Gastrocnemius medialis (tissue), 4 donors: ENCODE data around the gene ZBTB17. TPM values are rescaled to one million over a fixed set of nuclear protein-coding genes. Genes with fewer than 3 reads are reported as not detected.

Experiments used
- ATAC-seq, 2 donors: fragments of 150-250 bp; one replicate each; pipeline ENCODE4 v1.9.1; 2016
- DNase-seq, 2 donors: peaks; one replicate each; pipeline ENCODE4 v3.0.0-alpha.2; 2019
- H3K27ac ChIP-seq, 4 donors: fragments of 200-600 bp; sonication (generic); 1 replicate in 1 of 4; 2 replicates in 3 of 4; pipeline ENCODE4 v1.5.1; 2016 to 2018; ENCODE audit warnings: mild to moderate bottlenecking in 2 of 4, moderate library complexity in 1 of 4
- H3K27me3 ChIP-seq, 3 donors: fragments of 200-600 bp; sonication (generic) in 2 of 3; 1 replicate in 1 of 3; 2 replicates in 2 of 3; pipeline versions ENCODE4 v1.5.1 to v1.6.0; 2016 to 2019; ENCODE audit warnings: mild to moderate bottlenecking in 1 of 3, moderate library complexity in 1 of 3
- H3K36me3 ChIP-seq, 2 donors: fragments of 200-600 bp; sonication (generic) in 1 of 2; one replicate each; pipeline ENCODE4 v1.5.1; 2017 to 2018
- H3K4me1 ChIP-seq, 2 donors: fragments of 200-600 bp; sonication (generic) in 1 of 2; one replicate each; pipeline ENCODE4 v1.5.1; 2016 to 2017; ENCODE audit warnings: mild to moderate bottlenecking in 2 of 2
- H3K4me3 ChIP-seq, 4 donors: fragments of 200-600 bp; sonication (generic) in 3 of 4; 1 replicate in 1 of 4; 2 replicates in 3 of 4; pipeline ENCODE4 v1.5.1; 2016 to 2019; ENCODE audit warnings: mild to moderate bottlenecking in 2 of 4
- H3K9me3 ChIP-seq, 3 donors: fragments of 200-600 bp; sonication (generic) in 2 of 3; 1 replicate in 1 of 3; 2 replicates in 2 of 3; pipeline ENCODE4 v1.5.1; 2016 to 2019
- POLR2A ChIP-seq, 2 donors: fragments of 450-650 bp; IDR thresholded peaks; one replicate each; pipeline ENCODE4 v1.6.1; 2017; ENCODE audit warnings: antibody characterized with exemption in 2 of 2, mild to moderate bottlenecking in 2 of 2, moderate library complexity in 2 of 2
- in situ Hi-C, 4 donors: fragments of 200-750 bp; cut with MboI; loops; one replicate each; pipeline versions ENCODE4 v1.15.0 to v1.8.0; 2017; ENCODE audit warnings: low sequenced_read_pairs in 4 of 4
- intact Hi-C: fragments of 100-400 bp; cut with DNase I; formaldehyde crosslinking; loops from one replicate; pipeline ENCODE4 v1.15.1; 2023; ENCODE audit warnings: low total_unique reads
- total RNA-seq, 4 donors: library from RNA; depleted of rRNA; stranded (reverse); fragments of >200 nt; gene quantifications; one replicate each; pipeline versions ENCODE4 v1.1.0 to v1.2.3, GENCODE V29; 2016
- TF ChIP-seq, protein P1 (sequence below), 5 experiments: fragments of 450-650 bp in 3 of 5; fragments of 200-600 bp in 2 of 5; sonication (generic) in 2 of 5; IDR thresholded peaks in 4 of 5; conservative IDR thresholded peaks in 1 of 5; 1 replicate in 4 of 5; 2 replicates in 1 of 5; pipeline ENCODE4 v1.5.1; 2016 to 2019; ENCODE audit warnings: antibody characterized with exemption in 5 of 5, mild to moderate bottlenecking in 3 of 5, moderate library complexity in 3 of 5

ZBTB17 gene
- total RNA-seq, 4 donors from 2014 or later = 25.9 to 44.1 (median 31.5) TPM

DNA sequence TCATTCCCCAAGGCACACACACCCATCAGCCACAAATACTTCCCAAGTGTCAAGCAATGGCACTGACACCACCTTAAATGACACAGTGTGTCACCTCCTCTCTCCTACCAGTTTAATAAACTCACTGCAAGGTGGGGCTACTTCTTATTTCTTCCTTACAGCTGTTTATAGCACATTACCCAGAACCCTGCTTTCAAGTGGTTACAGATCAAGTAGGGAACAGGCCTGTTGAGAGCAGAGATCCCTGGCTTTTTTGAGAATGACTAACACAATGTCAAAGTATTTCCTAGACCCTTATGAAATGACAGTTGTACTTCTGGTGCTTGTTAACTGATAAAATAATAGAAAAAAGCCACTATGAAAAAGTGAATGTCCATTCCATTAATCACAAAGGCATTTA lies 19.8 kb downstream of the ZBTB17 start:
- H3K4me3 ChIP-seq = no peak overlapping the region
- in situ Hi-C loops (loop anchor here in 1 of 4 donors (25.0 kb wide), 1 partner anchor 144 kb away; the partner anchor contains the start of gene UQCRHL), intact Hi-C loops (no loop called here)
- TF ChIP-seq POLR2A (IDR thresholded peaks at IDR 0.05) = no peak
- TF ChIP-seq, protein P1, sequence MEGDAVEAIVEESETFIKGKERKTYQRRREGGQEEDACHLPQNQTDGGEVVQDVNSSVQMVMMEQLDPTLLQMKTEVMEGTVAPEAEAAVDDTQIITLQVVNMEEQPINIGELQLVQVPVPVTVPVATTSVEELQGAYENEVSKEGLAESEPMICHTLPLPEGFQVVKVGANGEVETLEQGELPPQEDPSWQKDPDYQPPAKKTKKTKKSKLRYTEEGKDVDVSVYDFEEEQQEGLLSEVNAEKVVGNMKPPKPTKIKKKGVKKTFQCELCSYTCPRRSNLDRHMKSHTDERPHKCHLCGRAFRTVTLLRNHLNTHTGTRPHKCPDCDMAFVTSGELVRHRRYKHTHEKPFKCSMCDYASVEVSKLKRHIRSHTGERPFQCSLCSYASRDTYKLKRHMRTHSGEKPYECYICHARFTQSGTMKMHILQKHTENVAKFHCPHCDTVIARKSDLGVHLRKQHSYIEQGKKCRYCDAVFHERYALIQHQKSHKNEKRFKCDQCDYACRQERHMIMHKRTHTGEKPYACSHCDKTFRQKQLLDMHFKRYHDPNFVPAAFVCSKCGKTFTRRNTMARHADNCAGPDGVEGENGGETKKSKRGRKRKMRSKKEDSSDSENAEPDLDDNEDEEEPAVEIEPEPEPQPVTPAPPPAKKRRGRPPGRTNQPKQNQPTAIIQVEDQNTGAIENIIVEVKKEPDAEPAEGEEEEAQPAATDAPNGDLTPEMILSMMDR (IDR thresholded peaks at IDR 0.05 in 4 of 5, conservative IDR thresholded peaks at IDR 0.05 in 1 of 5) = no peak
- no peaks in the 10 kb centered on the region for H3K9me3 ChIP-seq
- DNase-seq (no peak), ATAC-seq (no peak)
- H3K27ac ChIP-seq = no peak overlapping the region
- H3K4me1 ChIP-seq = peaks cover 46 to 49% of the 10 kb centered on the region in 2 donors
- no peaks in the 10 kb centered on the region for H3K27me3 ChIP-seq
- no peaks in the 10 kb centered on the region for H3K36me3 ChIP-seq

DNA sequence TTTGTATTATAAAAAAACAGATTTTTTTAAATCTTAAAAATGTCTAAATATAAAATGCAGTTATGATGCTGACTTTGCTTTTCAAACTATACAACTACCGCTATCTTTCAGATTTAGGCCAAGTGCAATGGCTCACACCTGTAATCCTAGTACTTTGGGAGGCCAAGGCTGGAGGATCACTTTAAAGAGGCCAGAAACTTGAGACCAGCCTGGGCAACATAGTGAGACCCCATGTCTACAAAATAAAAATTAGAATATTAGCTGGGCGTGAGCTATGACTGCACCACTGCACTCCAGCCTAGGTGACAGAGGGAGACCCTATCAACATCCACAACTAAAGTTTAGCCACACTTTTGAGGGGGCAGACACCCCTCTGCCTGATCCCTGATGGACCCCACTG lies 20.3 kb downstream of the ZBTB17 start:
- no peaks in the 10 kb centered on the region for H3K27me3 ChIP-seq
- no peaks in the 10 kb centered on the region for H3K36me3 ChIP-seq
- peaks cover 52 to 54% of the 10 kb centered on the region in 2 donors for H3K4me1 ChIP-seq
- ATAC-seq (no peak), DNase-seq (no peak)
- no peak overlapping the region for H3K4me3 ChIP-seq
- in situ Hi-C loops = loop anchor here in 1 of 4 donors (25.0 kb wide), 1 partner anchor 143 kb away; the partner anchor contains the start of gene UQCRHL
- TF ChIP-seq, protein P1 (IDR thresholded peaks at IDR 0.05 in 4 of 5, conservative IDR thresholded peaks at IDR 0.05 in 1 of 5) = no peak
- TF ChIP-seq POLR2A (IDR thresholded peaks at IDR 0.05) = no peak
- no peaks in the 10 kb centered on the region for H3K9me3 ChIP-seq
- no peak overlapping the region for H3K27ac ChIP-seq
- intact Hi-C loops = no loop called here

DNA sequence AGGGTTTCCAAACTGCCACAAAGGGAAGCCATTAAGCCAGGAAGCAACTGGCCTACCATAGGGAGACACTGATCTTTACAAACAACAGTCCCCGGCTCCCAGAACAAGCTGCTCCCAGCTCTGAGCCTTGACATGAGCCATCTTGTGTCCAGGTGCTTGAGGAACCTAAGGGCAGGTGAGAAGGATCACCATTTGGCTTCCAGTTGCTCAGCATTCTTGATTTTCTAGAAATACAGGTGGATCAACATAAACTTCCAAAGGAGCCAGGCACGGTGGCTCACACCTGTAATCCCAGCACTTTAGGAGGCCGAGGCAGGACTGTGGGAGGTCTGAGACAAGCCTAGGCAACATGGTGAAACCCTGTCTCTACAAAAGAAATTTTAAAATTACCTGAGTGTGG lies 21.6 kb downstream of the ZBTB17 start:
- H3K9me3 ChIP-seq = no peaks in the 10 kb centered on the region
- no peak overlapping the region for H3K4me3 ChIP-seq
- no peak for DNase-seq
- no peak for ATAC-seq
- H3K36me3 ChIP-seq = no peaks in the 10 kb centered on the region
- no peaks in the 10 kb centered on the region for H3K27me3 ChIP-seq
- peak overlapping the region in 2 of 4 donors; percentile 7 to 20 for H3K27ac ChIP-seq
- in situ Hi-C loops (loop anchor here in 1 of 4 donors (25.0 kb wide), 1 partner anchor 142 kb away; the partner anchor contains the start of gene UQCRHL), intact Hi-C loops (no loop called here)
- H3K4me1 ChIP-seq = peaks cover 64 to 67% of the 10 kb centered on the region in 2 donors
- TF ChIP-seq, protein P1 (IDR thresholded peaks at IDR 0.05 in 4 of 5, conservative IDR thresholded peaks at IDR 0.05 in 1 of 5) = no peak
- TF ChIP-seq POLR2A (IDR thresholded peaks at IDR 0.05) = no peak

DNA sequence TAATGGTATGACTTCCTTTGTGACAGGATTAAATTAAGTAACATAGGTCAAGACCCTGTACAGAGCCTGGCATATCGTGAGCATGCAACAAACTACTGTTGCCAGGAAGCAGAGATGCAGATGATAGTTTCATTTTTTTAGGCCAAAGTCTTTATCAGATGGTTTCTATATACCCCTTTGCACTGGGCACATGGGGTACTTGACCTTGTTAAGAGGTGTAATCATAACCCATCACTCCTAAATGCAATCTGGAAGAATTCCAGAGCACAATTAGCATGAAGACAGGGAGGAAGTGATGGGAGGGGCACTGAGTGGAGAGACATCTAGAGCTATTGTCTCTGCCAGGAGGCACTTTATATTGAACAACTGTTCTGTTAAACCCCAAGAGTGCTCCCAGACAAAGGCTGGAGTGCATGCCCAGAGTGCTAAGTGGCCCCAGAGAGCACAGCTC lies 22.1 kb downstream of the ZBTB17 start:
- no peaks in the 10 kb centered on the region for H3K36me3 ChIP-seq
- H3K9me3 ChIP-seq = no peaks in the 10 kb centered on the region
- DNase-seq = no peak
- ATAC-seq = no peak
- peak overlapping the region in 2 of 4 donors; percentile 20 to 57 for H3K27ac ChIP-seq
- in situ Hi-C loops = loop anchor here in 1 of 4 donors (25.0 kb wide), 1 partner anchor 142 kb away; the partner anchor contains the start of gene UQCRHL
- H3K27me3 ChIP-seq = no peaks in the 10 kb centered on the region
- H3K4me1 ChIP-seq = peaks cover 67 to 69% of the 10 kb centered on the region in 2 donors
- intact Hi-C loops = no loop called here
- no peak overlapping the region for H3K4me3 ChIP-seq
- no peak for TF ChIP-seq POLR2A (IDR thresholded peaks at IDR 0.05)
- TF ChIP-seq, protein P1 (IDR thresholded peaks at IDR 0.05 in 4 of 5, conservative IDR thresholded peaks at IDR 0.05 in 1 of 5) = no peak
